ENCODE data around the gene DUSP16. TPM values are rescaled to one million over a fixed set of nuclear protein-coding genes. Genes with fewer than 3 reads are reported as not detected.

Gene DUSP16
- polyA plus RNA-seq, 2 of the 4 experiments (the other 2 are of a cell fraction), result 18.2 to 34.7 TPM

DNA sequence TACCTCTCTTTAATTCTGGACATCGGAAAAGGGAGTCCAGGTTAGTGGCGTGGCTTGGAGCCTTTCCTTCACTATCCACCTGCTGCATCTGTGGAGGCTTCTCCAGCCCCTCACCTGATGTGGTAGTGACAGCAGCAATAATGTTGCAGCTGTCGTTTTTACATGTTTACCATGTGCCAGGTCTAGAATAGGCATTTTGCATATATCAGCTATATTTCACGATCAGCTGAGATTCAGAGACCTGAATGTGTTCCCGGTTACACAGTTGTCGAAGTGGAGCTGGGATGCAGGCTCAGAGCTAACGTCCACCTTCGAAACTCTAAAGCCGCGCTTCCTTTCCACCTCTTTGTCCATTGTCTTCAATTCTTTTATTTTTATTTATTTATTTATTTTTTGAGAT is 114.8 kb downstream of the DUSP16 start:
- CTCF ChIA-PET, result interaction anchor here (1.2 to 1.3 kb wide), 2 partner anchors 9 to 50 kb away, joined by 3 to 4 read pairs; no protein-coding TSS in a partner anchor
- POLR2A ChIA-PET, result no interaction called here
- WGBS (ENCODE audit: missing lambda C conversion rate), result 94% methylated on average over 10 of the region's 10 CpGs
- Histone ChIP-seq H3K9me3 (no peaks in the 10 kb centered on the region), H3K4me3 (no peak overlapping the region), H3K4me2 (no peak overlapping the region), H3K4me1 (peaks cover 49% of the 10 kb centered on the region), H3K27ac (peak overlapping the region; percentile 80 to 83; a peak in 5 of 6 replicates)
- ATAC-seq (no peak), DNase-seq (ENCODE audit: low read depth in 1 of 2, low spot score in 1 of 2) (no peak), FAIRE-seq (no peak)
- TF ChIP-seq HOXB5 (CRISPR knock-in tag; IDR thresholded peaks at IDR 0.05) (no peak), MAFK (IDR thresholded peaks at IDR 0.05; ENCODE audit: partially characterized antibody) (peak; percentile 58)

DNA sequence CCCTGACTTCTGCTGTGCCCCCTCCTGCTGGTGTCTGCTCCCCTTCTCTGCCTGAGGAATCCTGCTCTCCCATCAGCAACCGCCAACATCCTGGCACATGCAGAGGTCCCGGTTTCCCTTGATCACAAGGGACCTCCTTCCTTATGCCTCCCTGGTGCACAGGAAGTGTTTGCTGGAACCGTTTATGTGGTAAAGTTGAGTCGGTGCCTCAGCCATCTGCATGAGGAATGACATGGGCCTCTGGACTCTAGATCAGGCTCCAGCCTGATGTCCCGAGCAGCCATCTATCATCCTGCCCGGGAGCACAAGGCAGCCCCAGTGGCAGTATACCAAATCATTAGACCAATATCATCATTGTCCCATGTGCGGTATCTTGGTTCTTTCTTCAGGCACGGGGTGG is 115.4 kb downstream of the DUSP16 start:
- 89% methylated on average over 8 of the region's 8 CpGs for WGBS (ENCODE audit: missing lambda C conversion rate)
- no peak overlapping the region for H3K4me3 ChIP-seq
- H3K4me2 ChIP-seq, result no peak overlapping the region
- TF ChIP-seq NFE2L2 (conservative IDR thresholded peaks at IDR 0.05; ENCODE audit: low read length) (no peak), FOSL2 (IDR thresholded peaks at IDR 0.05) (no peak), FOSL2 (CRISPR knock-in tag; IDR thresholded peaks at IDR 0.05) (no peak), CEBPB (IDR thresholded peaks at IDR 0.05) (no peak), JUN (IDR thresholded peaks at IDR 0.05) (no peak), RAD21 (conservative IDR thresholded peaks at IDR 0.05 in 1 of 2, IDR thresholded peaks at IDR 0.05 in 1 of 2) (no peak), KDM1A (IDR thresholded peaks at IDR 0.05; ENCODE audit: low read depth) (no peak), HEYL (CRISPR knock-in tag; IDR thresholded peaks at IDR 0.05) (no peak), MAFK (IDR thresholded peaks at IDR 0.05; ENCODE audit: partially characterized antibody) (no peak), PHF8 (IDR thresholded peaks at IDR 0.05; ENCODE audit: borderline replicate concordance, low read depth) (no peak)
- H3K27ac ChIP-seq, result peak overlapping the region; percentile 80 to 83; a peak in 5 of 6 replicates
- no peak for DNase-seq (ENCODE audit: low read depth in 1 of 2, low spot score in 1 of 2)
- ChIA-PET POLR2A (no interaction called here), CTCF (interaction anchor here (0.6 to 1.3 kb wide), 3 partner anchors 9 to 826 kb away, joined by 3 to 4 read pairs (median 3); no protein-coding TSS in a partner anchor)
- FAIRE-seq, result no peak
- H3K9me3 ChIP-seq, result no peaks in the 10 kb centered on the region
- peaks cover 55% of the 10 kb centered on the region for H3K4me1 ChIP-seq
- no peak for ATAC-seq

DNA sequence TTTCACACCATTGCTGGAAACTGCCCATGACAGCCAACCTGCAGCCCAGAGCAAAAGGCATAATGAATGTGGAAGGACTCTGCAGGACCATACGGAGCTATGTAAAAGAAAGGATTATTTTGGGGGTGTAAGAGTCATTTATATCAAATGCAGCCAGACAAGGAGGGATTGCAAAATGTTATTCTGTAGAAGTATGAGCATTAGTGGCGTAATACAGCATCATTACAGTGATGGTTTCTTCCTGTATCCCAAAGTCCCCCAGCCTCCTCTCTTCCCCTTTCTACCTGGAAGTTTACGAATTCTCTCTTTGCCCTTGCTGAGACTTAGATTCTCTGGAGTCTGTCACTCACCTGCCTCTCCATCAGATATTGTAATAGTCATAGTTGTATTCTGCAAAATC is 115.9 kb downstream of the DUSP16 start:
- no peak overlapping the region for H3K4me2 ChIP-seq
- FAIRE-seq, result no peak
- ATAC-seq, result no peak
- ChIA-PET POLR2A (no interaction called here), CTCF (interaction anchor here (0.6 to 0.9 kb wide), 2 partner anchors 48 to 826 kb away, joined by 3 read pairs; no protein-coding TSS in a partner anchor)
- H3K4me3 ChIP-seq, result no peak overlapping the region
- H3K9me3 ChIP-seq, result no peaks in the 10 kb centered on the region
- DNase-seq (ENCODE audit: low read depth in 1 of 2, low spot score in 1 of 2), result no peak
- peaks cover 59% of the 10 kb centered on the region for H3K4me1 ChIP-seq
- WGBS (ENCODE audit: missing lambda C conversion rate), result 88% methylated on average over 3 of the region's 3 CpGs
- H3K27ac ChIP-seq, result peak overlapping the region; percentile 80 to 83; a peak in 4 of 6 replicates
- TF ChIP-seq KDM5A (IDR thresholded peaks at IDR 0.05), result no peak
- no peak for TF ChIP-seq GATA3 (IDR thresholded peaks at IDR 0.05; ENCODE audit: borderline replicate concordance)
- TF ChIP-seq, protein P1, sequence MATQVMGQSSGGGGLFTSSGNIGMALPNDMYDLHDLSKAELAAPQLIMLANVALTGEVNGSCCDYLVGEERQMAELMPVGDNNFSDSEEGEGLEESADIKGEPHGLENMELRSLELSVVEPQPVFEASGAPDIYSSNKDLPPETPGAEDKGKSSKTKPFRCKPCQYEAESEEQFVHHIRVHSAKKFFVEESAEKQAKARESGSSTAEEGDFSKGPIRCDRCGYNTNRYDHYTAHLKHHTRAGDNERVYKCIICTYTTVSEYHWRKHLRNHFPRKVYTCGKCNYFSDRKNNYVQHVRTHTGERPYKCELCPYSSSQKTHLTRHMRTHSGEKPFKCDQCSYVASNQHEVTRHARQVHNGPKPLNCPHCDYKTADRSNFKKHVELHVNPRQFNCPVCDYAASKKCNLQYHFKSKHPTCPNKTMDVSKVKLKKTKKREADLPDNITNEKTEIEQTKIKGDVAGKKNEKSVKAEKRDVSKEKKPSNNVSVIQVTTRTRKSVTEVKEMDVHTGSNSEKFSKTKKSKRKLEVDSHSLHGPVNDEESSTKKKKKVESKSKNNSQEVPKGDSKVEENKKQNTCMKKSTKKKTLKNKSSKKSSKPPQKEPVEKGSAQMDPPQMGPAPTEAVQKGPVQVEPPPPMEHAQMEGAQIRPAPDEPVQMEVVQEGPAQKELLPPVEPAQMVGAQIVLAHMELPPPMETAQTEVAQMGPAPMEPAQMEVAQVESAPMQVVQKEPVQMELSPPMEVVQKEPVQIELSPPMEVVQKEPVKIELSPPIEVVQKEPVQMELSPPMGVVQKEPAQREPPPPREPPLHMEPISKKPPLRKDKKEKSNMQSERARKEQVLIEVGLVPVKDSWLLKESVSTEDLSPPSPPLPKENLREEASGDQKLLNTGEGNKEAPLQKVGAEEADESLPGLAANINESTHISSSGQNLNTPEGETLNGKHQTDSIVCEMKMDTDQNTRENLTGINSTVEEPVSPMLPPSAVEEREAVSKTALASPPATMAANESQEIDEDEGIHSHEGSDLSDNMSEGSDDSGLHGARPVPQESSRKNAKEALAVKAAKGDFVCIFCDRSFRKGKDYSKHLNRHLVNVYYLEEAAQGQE (IDR thresholded peaks at IDR 0.05), result no peak
- TF ChIP-seq FOXS1 (CRISPR knock-in tag; IDR thresholded peaks at IDR 0.05), result no peak
- no peak for TF ChIP-seq CHD2 (IDR thresholded peaks at IDR 0.05; ENCODE audit: low read length, partially characterized antibody)
- no peak for TF ChIP-seq RCOR1 (IDR thresholded peaks at IDR 0.05; ENCODE audit: low read depth, low read length)
- TF ChIP-seq ZNF302 (CRISPR knock-in tag; IDR thresholded peaks at IDR 0.05), result no peak
- no peak for TF ChIP-seq TP53 (CRISPR knock-in tag; IDR thresholded peaks at IDR 0.05)
- no peak for TF ChIP-seq POLR2AphosphoS2 (conservative IDR thresholded peaks at IDR 0.05; ENCODE audit: low read length)
- no peak for TF ChIP-seq POLR2A (IDR thresholded peaks at IDR 0.05; ENCODE audit: low read length)
- TF ChIP-seq HOXA7 (CRISPR knock-in tag; IDR thresholded peaks at IDR 0.05), result no peak
- no peak for TF ChIP-seq MAFK (IDR thresholded peaks at IDR 0.05; ENCODE audit: partially characterized antibody)
- TF ChIP-seq PHF8 (IDR thresholded peaks at IDR 0.05; ENCODE audit: borderline replicate concordance, low read depth), result no peak
- no peak for TF ChIP-seq EHMT2 (IDR thresholded peaks at IDR 0.05; ENCODE audit: low read depth)
- no peak for TF ChIP-seq MYC (IDR thresholded peaks at IDR 0.05; ENCODE audit: borderline replicate concordance, low read length)
- TF ChIP-seq FOSB (CRISPR knock-in tag; IDR thresholded peaks at IDR 0.05), result no peak

All from A549 (cell line).